Renal cortex interstitium (tissue), 11 donors: ENCODE measurements around the gene SLC4A7. TPM values are rescaled to one million over a fixed set of nuclear protein-coding genes. Genes with fewer than 3 reads are reported as not detected.
A peak's percentile ranks its signal among the peaks of the same experiment; 100 is the strongest.

Source experiments
- DNase-seq, 11 donors: peaks; one replicate each; pipeline ENCODE4 v3.0.0-alpha.2; 2013; ENCODE audit warnings: low read depth in 9 of 11, low spot score in 4 of 11; ENCODE audit errors: extremely low read depth in 1 of 11
- polyA plus RNA-seq, 3 donors: library from polyadenylated mRNA; unstranded; fragments of 120-200 nt; gene quantifications; one replicate each; pipeline ENCODE4 v1.2.1, GENCODE V29; 2013; ENCODE audit not compliant: insufficient read length in 3 of 3

The SLC4A7 gene
- polyA plus RNA-seq, 3 donors = 22.6 to 32.1 (median 26.9) TPM

- DNase-seq = no peak
These were observed 15.9 kb upstream of the SLC4A7 start for GRCh38 chr3:27500035-27500434.

GRCh38 chr3:27494784-27495183, 10.6 kb upstream of the SLC4A7 start:
- no peak for DNase-seq

- no peak for DNase-seq
These were observed 4.6 kb upstream of the SLC4A7 start for GRCh38 chr3:27488821-27489220.

- DNase-seq = no peak
These were observed 3.2 kb upstream of the SLC4A7 start for GRCh38 chr3:27487383-27487782.

GRCh38 chr3:27486336-27486735, 2.2 kb upstream of the SLC4A7 start:
- DNase-seq = no peak

DNA sequence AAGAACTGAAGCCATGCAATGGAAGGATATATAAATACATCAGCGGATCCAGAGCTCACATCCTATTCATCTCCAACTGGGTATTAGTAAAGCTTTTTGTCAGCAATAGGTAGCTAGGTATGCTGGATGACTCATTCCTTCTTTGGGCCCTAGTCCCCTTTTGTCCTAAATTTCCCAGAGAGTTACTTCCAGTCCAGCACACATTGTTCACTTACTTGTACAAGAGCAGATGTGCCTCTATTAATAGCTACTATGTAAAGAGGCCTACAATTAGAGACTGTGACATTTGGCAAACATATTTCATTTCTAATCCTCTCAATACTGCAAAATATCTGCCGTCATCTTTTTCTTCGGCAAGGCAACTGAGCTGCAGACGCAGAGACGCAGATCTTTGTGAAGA, 1.7 kb upstream of the SLC4A7 start:
- no peak for DNase-seq

- DNase-seq = peak in 9 of 11 donors; percentile 24 to 65 (median 47)
These were observed 818 bp downstream of the SLC4A7 start for GRCh38 chr3:27483117-27484014.

GRCh38 chr3:27479806-27480543, 4.2 kb downstream of the SLC4A7 start:
- DNase-seq = no peak

GRCh38 chr3:27471923-27472550, 12.1 kb downstream of the SLC4A7 start:
- no peak for DNase-seq

- DNase-seq = no peak
These were observed 15.8 kb downstream of the SLC4A7 start for GRCh38 chr3:27468283-27468886.

GRCh38 chr3:27467545-27467944, 16.6 kb downstream of the SLC4A7 start:
- DNase-seq = peak in 2 of 11 donors; percentile 11 to 22

DNA sequence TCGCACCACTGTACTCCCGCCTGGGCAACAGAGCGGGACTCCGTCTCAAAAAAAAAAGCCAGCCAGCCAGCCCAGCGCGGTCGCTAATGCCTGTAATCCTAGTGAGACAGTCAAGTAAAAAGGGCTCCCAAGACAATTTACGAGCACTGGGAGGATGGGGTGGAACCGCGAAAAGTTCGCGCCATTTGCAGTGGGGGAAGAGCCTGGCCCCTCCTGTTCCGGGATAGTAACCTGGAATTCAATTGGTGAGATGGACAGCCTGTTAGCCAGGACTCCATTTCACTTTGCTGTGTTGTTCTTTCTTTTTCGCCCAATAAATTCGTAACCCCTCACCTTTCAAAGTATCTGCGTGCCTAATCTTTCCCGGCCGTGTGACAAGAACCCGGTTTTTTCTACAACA, 19.5 kb downstream of the SLC4A7 start:
- DNase-seq = no peak

DNA sequence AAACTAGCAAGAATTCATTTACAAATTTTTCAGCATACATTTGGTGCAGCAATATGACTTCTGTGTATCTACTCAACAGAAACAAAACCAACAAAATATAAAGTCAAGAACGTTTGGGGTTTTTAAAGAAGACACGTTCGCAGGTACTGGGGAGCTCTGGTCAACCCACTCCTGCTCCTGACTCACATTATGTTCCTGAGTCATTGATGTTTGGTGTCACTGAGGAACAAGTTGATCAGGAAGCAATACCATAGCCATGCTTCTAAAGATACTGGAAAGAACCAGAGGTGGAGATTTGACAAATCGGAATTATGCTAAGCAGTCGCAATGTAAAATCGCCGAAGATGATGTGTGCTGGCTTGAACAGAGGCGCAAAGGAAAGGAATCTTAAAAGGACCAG, 22.0 kb downstream of the SLC4A7 start:
- DNase-seq = no peak

DNA sequence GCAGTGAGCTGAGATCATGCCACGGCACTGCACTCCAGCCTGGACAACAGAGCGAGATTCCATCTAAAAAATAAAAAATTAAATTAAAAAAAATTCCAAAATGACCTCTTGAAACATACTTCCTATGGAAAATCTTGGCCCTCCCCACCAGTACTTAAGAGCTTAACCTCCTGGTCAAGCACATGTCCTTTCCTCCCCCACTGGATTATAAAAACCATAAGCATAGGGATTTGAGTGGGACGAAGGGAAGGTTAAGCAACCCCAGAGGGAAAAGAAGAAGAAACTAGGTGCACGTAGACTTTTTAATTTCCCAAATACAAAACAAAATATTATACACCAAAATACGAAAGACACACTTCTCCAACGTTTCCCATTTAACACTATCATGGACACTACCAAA, 25.3 kb downstream of the SLC4A7 start:
- no peak for DNase-seq

GRCh38 chr3:27456554-27456953, 27.6 kb downstream of the SLC4A7 start:
- no peak for DNase-seq

DNA sequence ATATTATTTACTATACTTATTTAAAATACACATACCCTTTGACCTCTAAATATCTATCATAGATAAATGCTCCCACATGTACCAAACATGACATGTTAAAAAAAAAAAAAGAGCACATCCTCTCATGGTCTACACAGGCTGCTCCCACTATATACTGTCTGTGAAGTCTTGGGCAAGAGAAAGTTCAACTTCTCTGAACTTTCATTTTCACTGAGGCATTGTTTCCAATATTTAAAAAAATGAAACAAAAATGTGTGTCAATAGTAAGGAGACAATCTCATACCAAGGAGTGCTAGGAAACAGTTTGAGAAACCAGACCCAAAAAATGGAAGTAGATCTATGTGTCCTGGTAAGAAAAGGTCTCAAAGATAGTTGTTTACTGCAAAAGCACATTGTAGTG, 29.3 kb downstream of the SLC4A7 start:
- DNase-seq = no peak

- DNase-seq = no peak
These were observed 29.7 kb downstream of the SLC4A7 start for GRCh38 chr3:27454461-27454860.

GRCh38 chr3:27452368-27453090, 31.7 kb downstream of the SLC4A7 start:
- DNase-seq = peak in 7 of 11 donors; percentile 6 to 39 (median 10)

DNA sequence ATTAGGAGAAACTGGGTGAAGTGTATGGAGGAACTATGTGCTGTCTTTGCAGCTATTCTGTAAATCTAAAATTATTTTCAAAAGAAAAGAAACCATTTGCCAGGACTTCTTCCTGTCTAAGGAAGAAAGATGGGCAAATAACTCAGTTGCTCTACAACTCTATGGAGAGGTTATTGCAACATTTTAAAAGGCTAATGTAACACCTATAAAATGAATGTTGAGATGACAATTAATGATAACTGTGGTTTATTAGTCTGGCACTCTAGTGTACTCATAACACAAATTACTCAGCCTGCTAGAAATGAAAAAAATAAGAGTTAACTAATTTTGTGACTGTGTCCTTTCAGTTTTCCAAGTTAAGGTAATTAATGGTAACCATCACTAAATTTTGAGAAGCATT, 32.3 kb downstream of the SLC4A7 start:
- no peak for DNase-seq
